HEK293 (cell line): ENCODE data around the gene PRMT7.

Experiments
- BCL11B ChIP-seq: fragments of 450-650 bp; formaldehyde crosslinking; IDR thresholded peaks from 2 replicates; pipeline ENCODE4 v1.5.1; 2016; ENCODE audit warnings: low read depth, missing biosample characterization, missing genetic modification characterization
- KLF16 ChIP-seq: fragments of 450-650 bp; formaldehyde crosslinking; IDR thresholded peaks from 2 replicates; pipeline ENCODE4 v1.5.1; 2017; ENCODE audit warnings: missing biosample characterization, missing genetic modification characterization
- KLF9 ChIP-seq: fragments of 450-650 bp; formaldehyde crosslinking; IDR thresholded peaks from 2 replicates; pipeline ENCODE4 v1.5.1; 2016; ENCODE audit warnings: missing biosample characterization, missing genetic modification characterization, low read depth
- MZF1 ChIP-seq: fragments of 450-650 bp; formaldehyde crosslinking; IDR thresholded peaks from 2 replicates; pipeline ENCODE4 v1.5.1; 2017; ENCODE audit warnings: missing biosample characterization, missing genetic modification characterization, borderline replicate concordance
- WT1 ChIP-seq: fragments of 450-650 bp; formaldehyde crosslinking; IDR thresholded peaks from 2 replicates; pipeline ENCODE4 v1.5.1; 2016; ENCODE audit warnings: missing biosample characterization, missing genetic modification characterization
- ZBTB11 ChIP-seq: fragments of 450-650 bp; formaldehyde crosslinking; conservative IDR thresholded peaks from 2 replicates; pipeline ENCODE4 v1.5.1; 2016; ENCODE audit warnings: low read depth, missing biosample characterization, missing genetic modification characterization
- ZBTB17 ChIP-seq: fragments of 450-650 bp; formaldehyde crosslinking; IDR thresholded peaks from 2 replicates; pipeline ENCODE4 v1.5.1; 2016; ENCODE audit warnings: missing biosample characterization, missing genetic modification characterization
- ZEB2 ChIP-seq: fragments of 450-650 bp; formaldehyde crosslinking; IDR thresholded peaks from 2 replicates; pipeline ENCODE4 v1.5.1; 2016; ENCODE audit warnings: missing biosample characterization, missing genetic modification characterization
- ZFHX2 ChIP-seq: fragments of 450-650 bp; formaldehyde crosslinking; conservative IDR thresholded peaks from 2 replicates; pipeline ENCODE4 v1.5.1; 2016; ENCODE audit warnings: missing biosample characterization, missing genetic modification characterization
- ZIC2 ChIP-seq: fragments of 450-650 bp; formaldehyde crosslinking; IDR thresholded peaks from 2 replicates; pipeline ENCODE4 v1.5.1; 2016; ENCODE audit warnings: missing biosample characterization, missing genetic modification characterization
- ZNF121 ChIP-seq: fragments of 450-650 bp; formaldehyde crosslinking; IDR thresholded peaks from 2 replicates; pipeline ENCODE4 v1.5.1; 2016; ENCODE audit warnings: missing biosample characterization, missing genetic modification characterization
- ZNF133 ChIP-seq: fragments of 450-650 bp; formaldehyde crosslinking; IDR thresholded peaks from 2 replicates; pipeline ENCODE4 v1.5.1; 2016; ENCODE audit warnings: missing biosample characterization, missing genetic modification characterization
- ZNF140 ChIP-seq: fragments of 450-650 bp; formaldehyde crosslinking; IDR thresholded peaks from 2 replicates; pipeline ENCODE4 v1.5.1; 2016; ENCODE audit warnings: missing biosample characterization, missing genetic modification characterization
- ZNF148 ChIP-seq: fragments of 450-650 bp; formaldehyde crosslinking; IDR thresholded peaks from 2 replicates; pipeline ENCODE4 v1.5.0; 2017; ENCODE audit warnings: missing biosample characterization, missing genetic modification characterization, borderline replicate concordance
- ZNF362 ChIP-seq: fragments of 450-650 bp; formaldehyde crosslinking; IDR thresholded peaks from 2 replicates; pipeline ENCODE4 v1.5.1; 2016; ENCODE audit warnings: missing biosample characterization, missing genetic modification characterization
- ZNF391 ChIP-seq: fragments of 450-650 bp; formaldehyde crosslinking; IDR thresholded peaks from 2 replicates; pipeline ENCODE4 v1.5.1; 2016; ENCODE audit warnings: low read depth, missing biosample characterization, missing genetic modification characterization, borderline replicate concordance
- ZNF561 ChIP-seq: fragments of 450-650 bp; IDR thresholded peaks from 2 replicates; pipeline ENCODE4 v1.5.1; 2018; ENCODE audit warnings: missing biosample characterization, missing genetic modification characterization, borderline replicate concordance
- ZNF580 ChIP-seq: fragments of 450-650 bp; formaldehyde crosslinking; IDR thresholded peaks from 2 replicates; pipeline ENCODE4 v1.5.1; 2016; ENCODE audit warnings: missing biosample characterization, missing genetic modification characterization
- ZNF629 ChIP-seq: fragments of 450-650 bp; formaldehyde crosslinking; IDR thresholded peaks from 2 replicates; pipeline ENCODE4 v1.5.1; 2017; ENCODE audit warnings: missing biosample characterization, missing genetic modification characterization
- ZNF701 ChIP-seq: fragments of 450-650 bp; formaldehyde crosslinking; IDR thresholded peaks from 2 replicates; pipeline ENCODE4 v1.5.1; 2016; ENCODE audit warnings: missing biosample characterization, missing genetic modification characterization
- ZNF768 ChIP-seq: fragments of 450-650 bp; formaldehyde crosslinking; IDR thresholded peaks from 2 replicates; pipeline ENCODE4 v1.5.1; 2018; ENCODE audit warnings: missing biosample characterization, mild to moderate bottlenecking, missing genetic modification characterization
- TF ChIP-seq, protein P1 (sequence below): fragments of 450-650 bp; formaldehyde crosslinking; IDR thresholded peaks from 2 replicates; pipeline ENCODE4 v1.5.1; 2017; ENCODE audit warnings: missing biosample characterization, missing genetic modification characterization
- TF ChIP-seq, protein P2 (sequence below): fragments of 450-650 bp; formaldehyde crosslinking; IDR thresholded peaks from 2 replicates; pipeline ENCODE4 v1.5.1; 2016; ENCODE audit warnings: missing biosample characterization, missing genetic modification characterization
- TF ChIP-seq, protein P3 (sequence below): fragments of 450-650 bp; formaldehyde crosslinking; IDR thresholded peaks from 2 replicates; pipeline ENCODE4 v1.5.1; 2016; ENCODE audit warnings: missing biosample characterization, missing genetic modification characterization

The PRMT7 gene

GRCh38 chr16:68310774-68311511 lies at the start of gene PRMT7, which contains the start of gene SLC7A6OS (continued):
- TF ChIP-seq ZNF580 (tag by site-specific recombination) (peak; percentile 83), ZNF629 (tag by site-specific recombination) (peak; percentile 40; the same call in 1 of the 2 replicates), ZNF121 (no peak), ZNF561 (tag by site-specific recombination) (peak; percentile 81; the same call in 1 of the 2 replicates), ZFHX2 (tag by site-specific recombination) (peak; percentile 35; the same call in 1 of the 2 replicates), BCL11B (tag by site-specific recombination) (no peak), ZEB2 (tag by site-specific recombination) (peak; percentile 70; the same call in 1 of the 2 replicates), ZNF148 (tag by site-specific recombination) (no peak), ZNF768 (tag by site-specific recombination) (no peak), ZBTB11 (peak; percentile 93), ZNF701 (tag by site-specific recombination) (no peak), MZF1 (tag by site-specific recombination) (no peak), ZIC2 (peak; percentile 46), ZBTB17 (tag by site-specific recombination) (peak; percentile 84), ZNF362 (tag by site-specific recombination) (no peak), KLF9 (tag by site-specific recombination) (peak; percentile 90; the same call in 1 of the 2 replicates), KLF16 (tag by site-specific recombination) (peak; percentile 79), ZNF140 (no peak), ZNF133 (peak; percentile 7; the same call in 1 of the 2 replicates), WT1 (tag by site-specific recombination) (peak; percentile 18; the same call in 1 of the 2 replicates), ZNF391 (tag by site-specific recombination) (peak; percentile 50; the same call in 1 of the 2 replicates)
- TF ChIP-seq, protein P1, sequence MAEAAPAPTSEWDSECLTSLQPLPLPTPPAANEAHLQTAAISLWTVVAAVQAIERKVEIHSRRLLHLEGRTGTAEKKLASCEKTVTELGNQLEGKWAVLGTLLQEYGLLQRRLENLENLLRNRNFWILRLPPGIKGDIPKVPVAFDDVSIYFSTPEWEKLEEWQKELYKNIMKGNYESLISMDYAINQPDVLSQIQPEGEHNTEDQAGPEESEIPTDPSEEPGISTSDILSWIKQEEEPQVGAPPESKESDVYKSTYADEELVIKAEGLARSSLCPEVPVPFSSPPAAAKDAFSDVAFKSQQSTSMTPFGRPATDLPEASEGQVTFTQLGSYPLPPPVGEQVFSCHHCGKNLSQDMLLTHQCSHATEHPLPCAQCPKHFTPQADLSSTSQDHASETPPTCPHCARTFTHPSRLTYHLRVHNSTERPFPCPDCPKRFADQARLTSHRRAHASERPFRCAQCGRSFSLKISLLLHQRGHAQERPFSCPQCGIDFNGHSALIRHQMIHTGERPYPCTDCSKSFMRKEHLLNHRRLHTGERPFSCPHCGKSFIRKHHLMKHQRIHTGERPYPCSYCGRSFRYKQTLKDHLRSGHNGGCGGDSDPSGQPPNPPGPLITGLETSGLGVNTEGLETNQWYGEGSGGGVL (tag by site-specific recombination) = peak; percentile 93
- TF ChIP-seq, protein P2, sequence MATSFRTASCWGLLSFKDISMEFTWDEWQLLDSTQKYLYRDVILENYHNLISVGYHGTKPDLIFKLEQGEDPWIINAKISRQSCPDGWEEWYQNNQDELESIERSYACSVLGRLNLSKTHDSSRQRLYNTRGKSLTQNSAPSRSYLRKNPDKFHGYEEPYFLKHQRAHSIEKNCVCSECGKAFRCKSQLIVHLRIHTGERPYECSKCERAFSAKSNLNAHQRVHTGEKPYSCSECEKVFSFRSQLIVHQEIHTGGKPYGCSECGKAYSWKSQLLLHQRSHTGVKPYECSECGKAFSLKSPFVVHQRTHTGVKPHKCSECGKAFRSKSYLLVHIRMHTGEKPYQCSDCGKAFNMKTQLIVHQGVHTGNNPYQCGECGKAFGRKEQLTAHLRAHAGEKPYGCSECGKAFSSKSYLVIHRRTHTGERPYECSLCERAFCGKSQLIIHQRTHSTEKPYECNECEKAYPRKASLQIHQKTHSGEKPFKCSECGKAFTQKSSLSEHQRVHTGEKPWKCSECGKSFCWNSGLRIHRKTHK (tag by site-specific recombination) = no peak
- TF ChIP-seq, protein P3, sequence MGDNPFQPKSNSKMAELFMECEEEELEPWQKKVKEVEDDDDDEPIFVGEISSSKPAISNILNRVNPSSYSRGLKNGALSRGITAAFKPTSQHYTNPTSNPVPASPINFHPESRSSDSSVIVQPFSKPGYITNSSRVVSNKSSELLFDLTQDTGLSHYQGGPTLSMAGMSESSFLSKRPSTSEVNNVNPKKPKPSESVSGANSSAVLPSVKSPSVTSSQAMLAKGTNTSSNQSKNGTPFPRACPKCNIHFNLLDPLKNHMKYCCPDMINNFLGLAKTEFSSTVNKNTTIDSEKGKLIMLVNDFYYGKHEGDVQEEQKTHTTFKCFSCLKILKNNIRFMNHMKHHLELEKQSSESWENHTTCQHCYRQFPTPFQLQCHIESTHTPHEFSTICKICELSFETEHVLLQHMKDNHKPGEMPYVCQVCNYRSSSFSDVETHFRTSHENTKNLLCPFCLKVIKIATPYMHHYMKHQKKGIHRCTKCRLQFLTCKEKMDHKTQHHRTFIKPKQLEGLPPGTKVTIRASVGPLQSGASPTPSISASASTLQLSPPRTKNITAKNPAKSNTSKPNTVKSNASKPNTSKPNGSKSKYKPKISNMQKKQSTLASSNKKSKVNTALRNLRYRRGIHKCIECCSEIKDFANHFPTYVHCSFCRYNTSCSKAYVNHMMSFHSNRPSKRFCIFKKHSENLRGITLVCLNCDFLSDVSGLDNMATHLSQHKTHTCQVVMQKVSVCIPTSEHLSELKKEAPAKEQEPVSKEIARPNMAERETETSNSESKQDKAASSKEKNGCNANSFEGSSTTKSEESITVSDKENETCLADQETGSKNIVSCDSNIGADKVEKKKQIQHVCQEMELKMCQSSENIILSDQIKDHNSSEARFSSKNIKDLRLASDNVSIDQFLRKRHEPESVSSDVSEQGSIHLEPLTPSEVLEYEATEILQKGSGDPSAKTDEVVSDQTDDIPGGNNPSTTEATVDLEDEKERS (tag by site-specific recombination) = no peak
